ENCODE data around the gene KRI1.
A peak's percentile ranks its signal among the peaks of the same experiment; 100 is the strongest.

The KRI1 gene

DNA sequence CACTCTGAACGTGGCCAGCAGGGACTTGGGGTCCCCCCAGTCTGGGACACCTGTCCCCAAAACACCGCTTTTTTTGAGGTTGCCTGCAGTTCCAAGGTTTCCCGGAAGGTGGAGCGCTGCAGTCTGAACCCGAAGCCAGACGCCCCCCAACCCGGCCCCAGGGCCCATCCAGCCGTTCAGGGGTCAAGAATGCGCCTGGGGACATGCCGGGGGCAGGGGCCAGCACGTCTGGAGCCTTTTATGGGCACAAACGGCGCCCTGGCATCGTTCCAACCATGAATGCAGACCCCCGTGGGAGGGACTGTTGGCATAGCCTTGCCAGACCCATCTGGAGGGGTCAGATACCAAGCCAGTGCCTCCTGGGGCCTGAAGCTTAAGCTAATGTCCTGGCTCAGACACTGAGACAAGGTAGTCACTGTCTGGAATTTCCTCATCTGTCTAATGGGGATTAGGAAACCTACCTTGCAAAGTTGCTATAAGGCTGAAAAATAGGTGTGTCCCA lies 55.5 kb downstream of the KRI1 start:
- DNase-seq (ENCODE audit: low read depth), result no peak
- no peak overlapping the region for H3K4me3 ChIP-seq (replicated peaks; ENCODE audit: low read depth, low read length)
- TF ChIP-seq, protein P1, sequence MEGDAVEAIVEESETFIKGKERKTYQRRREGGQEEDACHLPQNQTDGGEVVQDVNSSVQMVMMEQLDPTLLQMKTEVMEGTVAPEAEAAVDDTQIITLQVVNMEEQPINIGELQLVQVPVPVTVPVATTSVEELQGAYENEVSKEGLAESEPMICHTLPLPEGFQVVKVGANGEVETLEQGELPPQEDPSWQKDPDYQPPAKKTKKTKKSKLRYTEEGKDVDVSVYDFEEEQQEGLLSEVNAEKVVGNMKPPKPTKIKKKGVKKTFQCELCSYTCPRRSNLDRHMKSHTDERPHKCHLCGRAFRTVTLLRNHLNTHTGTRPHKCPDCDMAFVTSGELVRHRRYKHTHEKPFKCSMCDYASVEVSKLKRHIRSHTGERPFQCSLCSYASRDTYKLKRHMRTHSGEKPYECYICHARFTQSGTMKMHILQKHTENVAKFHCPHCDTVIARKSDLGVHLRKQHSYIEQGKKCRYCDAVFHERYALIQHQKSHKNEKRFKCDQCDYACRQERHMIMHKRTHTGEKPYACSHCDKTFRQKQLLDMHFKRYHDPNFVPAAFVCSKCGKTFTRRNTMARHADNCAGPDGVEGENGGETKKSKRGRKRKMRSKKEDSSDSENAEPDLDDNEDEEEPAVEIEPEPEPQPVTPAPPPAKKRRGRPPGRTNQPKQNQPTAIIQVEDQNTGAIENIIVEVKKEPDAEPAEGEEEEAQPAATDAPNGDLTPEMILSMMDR (IDR thresholded peaks at IDR 0.05; ENCODE audit: low read length, missing control alignments), result peak; percentile 63

- no peak overlapping the region for H3K4me3 ChIP-seq (replicated peaks; ENCODE audit: low read depth, low read length)
- no peak for DNase-seq (ENCODE audit: low read depth)
- TF ChIP-seq, protein P1 (IDR thresholded peaks at IDR 0.05; ENCODE audit: low read length, missing control alignments), result no peak
Measured at GRCh38 chr19:10508707-10509106, 57.1 kb downstream of the KRI1 start.

GRCh38 chr19:10508036-10508435 lies 57.8 kb downstream of the KRI1 start:
- no peak overlapping the region for H3K4me3 ChIP-seq (replicated peaks; ENCODE audit: low read depth, low read length)
- no peak for DNase-seq (ENCODE audit: low read depth)
- TF ChIP-seq, protein P1 (IDR thresholded peaks at IDR 0.05; ENCODE audit: low read length, missing control alignments), result no peak

GRCh38 chr19:10505583-10506229 lies 60.1 kb downstream of the KRI1 start:
- H3K4me3 ChIP-seq (replicated peaks; ENCODE audit: low read depth, low read length), result no peak overlapping the region
- DNase-seq (ENCODE audit: low read depth), result peak; percentile 72
- TF ChIP-seq, protein P1 (IDR thresholded peaks at IDR 0.05; ENCODE audit: low read length, missing control alignments), result peak; percentile 81
